H9 (cell line): ENCODE results near the gene ERFE. TPM values are rescaled to one million over a fixed set of nuclear protein-coding genes. Genes with fewer than 3 reads are reported as not detected.

Experiments
- DNase-seq: peaks from one replicate; pipeline ENCODE4 v3.0.0-alpha.2; 2017
- H2AFZ ChIP-seq: one replicate; pipeline ENCODE4 v1.6.1; 2013; ENCODE audit warnings: mild to moderate bottlenecking, low read length, control low read depth, moderate library complexity
- H2AK5ac ChIP-seq: 2 replicates; pipeline ENCODE4 v1.6.1; 2013; ENCODE audit warnings: low read length, control low read depth, mixed read lengths; ENCODE audit not compliant: insufficient read length
- H2BK120ac ChIP-seq: one replicate; pipeline ENCODE4 v1.6.1; 2013; ENCODE audit warnings: low read depth, mild to moderate bottlenecking, low read length, control low read depth, inconsistent platforms; ENCODE audit not compliant: poor library complexity, severe bottlenecking
- H2BK12ac ChIP-seq: 2 replicates; pipeline ENCODE4 v1.6.1; 2013; ENCODE audit warnings: low read length, control low read depth, mixed read lengths, low read depth; ENCODE audit not compliant: insufficient read length
- H2BK15ac ChIP-seq: 2 replicates; pipeline ENCODE4 v1.6.1; 2013; ENCODE audit warnings: low read depth, low read length, control low read depth
- H2BK20ac ChIP-seq: one replicate; pipeline ENCODE4 v1.6.1; 2013; ENCODE audit warnings: low read depth, mild to moderate bottlenecking, low read length, control low read depth, inconsistent platforms; ENCODE audit not compliant: poor library complexity, severe bottlenecking
- H2BK5ac ChIP-seq: 2 replicates; pipeline ENCODE4 v1.6.1; 2013; ENCODE audit warnings: low read length, control low read depth, mixed read lengths; ENCODE audit not compliant: insufficient read length
- H3K14ac ChIP-seq: 2 replicates; pipeline ENCODE4 v1.6.1; 2013; ENCODE audit warnings: low read length, control low read depth; ENCODE audit not compliant: insufficient read depth
- H3K18ac ChIP-seq: 2 replicates; pipeline ENCODE4 v1.6.1; 2013; ENCODE audit warnings: low read depth, mild to moderate bottlenecking, mixed read lengths, low read length, control low read depth; ENCODE audit not compliant: insufficient read length
- H3K23ac ChIP-seq: 2 replicates; pipeline ENCODE4 v1.6.1; 2013; ENCODE audit warnings: low read length, control low read depth, mixed read lengths, low read depth; ENCODE audit not compliant: insufficient read length
- H3K23me2 ChIP-seq: 2 replicates; pipeline ENCODE4 v1.6.1; 2013; ENCODE audit warnings: low read depth, mild to moderate bottlenecking, mixed read lengths, low read length, control low read depth; ENCODE audit not compliant: insufficient read length, poor library complexity, severe bottlenecking
- H3K27ac ChIP-seq: 2 replicates; pipeline ENCODE4 v1.5.1; 2013; ENCODE audit warnings: low read length, control low read depth, mixed read lengths, low read depth; ENCODE audit not compliant: insufficient read length
- H3K27me3 ChIP-seq: 2 replicates; pipeline ENCODE4 v1.6.1; 2013; ENCODE audit warnings: low read length, control low read depth, inconsistent platforms; ENCODE audit not compliant: insufficient read depth
- H3K4ac ChIP-seq: 2 replicates; pipeline ENCODE4 v1.6.1; 2013; ENCODE audit warnings: low read depth, mild to moderate bottlenecking, control low read depth, inconsistent platforms, low read length, moderate library complexity
- H3K4me1 ChIP-seq: 2 replicates; pipeline ENCODE4 v1.6.1; 2013; ENCODE audit warnings: low read length, control low read depth, inconsistent platforms; ENCODE audit not compliant: insufficient read depth
- H3K4me2 ChIP-seq: 2 replicates; pipeline ENCODE4 v1.6.1; 2013; ENCODE audit warnings: low read length, control low read depth, mixed read lengths; ENCODE audit not compliant: insufficient read length, insufficient read depth
- H3K56ac ChIP-seq: 2 replicates; pipeline ENCODE4 v1.6.1; 2013; ENCODE audit warnings: low read depth, mild to moderate bottlenecking, mixed read lengths, low read length, control low read depth; ENCODE audit not compliant: insufficient read length
- H3K79me1 ChIP-seq: 2 replicates; pipeline ENCODE4 v1.6.1; 2013; ENCODE audit warnings: low read depth, mild to moderate bottlenecking, moderate library complexity, low read length, control low read depth, inconsistent platforms; ENCODE audit not compliant: insufficient read depth, poor library complexity, severe bottlenecking
- H3K79me2 ChIP-seq: 2 replicates; pipeline ENCODE4 v1.6.1; 2013; ENCODE audit warnings: low read length, control low read depth, inconsistent platforms; ENCODE audit not compliant: insufficient read depth
- H3K9ac ChIP-seq: 2 replicates; pipeline ENCODE4 v1.6.1; 2013; ENCODE audit warnings: low read length, control low read depth, mixed read lengths; ENCODE audit not compliant: insufficient read length; ENCODE audit errors: extremely low read depth
- H3K9me3 ChIP-seq: one replicate; pipeline ENCODE4 v1.6.1; 2013; ENCODE audit warnings: low read depth, low read length, inconsistent platforms; ENCODE audit not compliant: control insufficient read depth
- H3T11ph ChIP-seq: one replicate; pipeline ENCODE4 v1.6.1; 2013; ENCODE audit warnings: mild to moderate bottlenecking, low read length, control low read depth, inconsistent platforms
- H4K20me1 ChIP-seq: one replicate; pipeline ENCODE4 v1.6.1; 2013; ENCODE audit not compliant: control insufficient read depth, insufficient read length, insufficient read depth
- H4K5ac ChIP-seq: 2 replicates; pipeline ENCODE4 v1.6.1; 2013; ENCODE audit warnings: low read depth, mild to moderate bottlenecking, mixed read lengths, low read length, control low read depth; ENCODE audit not compliant: insufficient read length
- H4K8ac ChIP-seq: replicated peaks from 2 replicates; pipeline ENCODE4 v1.6.1; 2013; ENCODE audit warnings: low read length, control low read depth, mixed read lengths, low read depth; ENCODE audit not compliant: insufficient read length
- H4K91ac ChIP-seq: 2 replicates; pipeline ENCODE4 v1.6.1; 2013; ENCODE audit warnings: low read depth, mild to moderate bottlenecking, moderate library complexity, mixed read lengths, low read length, control low read depth; ENCODE audit not compliant: insufficient read length
- H3K27ac Mint-ChIP-seq, 3 experiments: 2 replicates in 2 of 3; 3 replicates in 1 of 3; pipeline ENCODE4 v1.8.0; 2020 to 2021; ENCODE audit warnings: mixed read lengths in 3 of 3, mild to moderate bottlenecking in 1 of 3, moderate library complexity in 1 of 3
- H3K27me3 Mint-ChIP-seq: 2 replicates; pipeline ENCODE4 v1.8.0; 2021; ENCODE audit warnings: low read depth, mild to moderate bottlenecking, moderate library complexity, mixed read lengths
- H3K36me3 Mint-ChIP-seq, 3 experiments: 2 replicates in 2 of 3; 3 replicates in 1 of 3; pipeline ENCODE4 v1.8.0; 2020 to 2021; ENCODE audit warnings: low read depth in 3 of 3, mixed read lengths in 3 of 3; ENCODE audit not compliant: insufficient read depth in 1 of 3
- H3K4me1 Mint-ChIP-seq, 2 experiments: 2 replicates each; pipeline ENCODE4 v1.8.0; 2020; ENCODE audit warnings: mixed read lengths in 2 of 2
- H3K4me3 Mint-ChIP-seq, 2 experiments: 2 replicates in 1 of 2; 3 replicates in 1 of 2; pipeline ENCODE4 v1.8.0; 2020 to 2021; ENCODE audit warnings: mild to moderate bottlenecking in 2 of 2, mixed read lengths in 2 of 2, moderate library complexity in 1 of 2
- H3K9me3 Mint-ChIP-seq, 2 experiments: 2 replicates in 1 of 2; 3 replicates in 1 of 2; pipeline ENCODE4 v1.8.0; 2020; ENCODE audit warnings: mild to moderate bottlenecking in 2 of 2, mixed read lengths in 2 of 2, moderate library complexity in 1 of 2
- CTCF ChIP-seq: fragments of 200-600 bp; sonication (generic); conservative IDR thresholded peaks from 3 replicates; pipeline ENCODE4 v1.8.0; 2021; ENCODE audit warnings: antibody characterized with exemption, mild to moderate bottlenecking
- WGBS: extraction: QIAGEN DNeasy Blood & Tissue Kit; methylation state at CpG from one replicate; pipeline ENCODE4 v1.1.7; 2013; ENCODE audit warnings: missing lambda C conversion rate, low lambda C conversion rate, mixed read lengths; ENCODE audit not compliant: insufficient read length; ENCODE audit errors: extremely low coverage; 5-methylcytosine and 5-hydroxymethylcytosine counted together
- total RNA-seq: library from RNA; stranded (reverse); gene quantifications from 2 replicates; pipeline ENCODE4 v1.2.1, GENCODE V29; 2021

The ERFE gene
- total RNA-seq, 1 experiment from 2014 or later: 2.1 TPM

- Histone ChIP-seq H3K18ac (no peak overlapping the region), H3K9me3 (no peaks in the 10 kb centered on the region), H3K4me2 (no peak overlapping the region), H4K91ac (no peak overlapping the region), H3K27ac (no peak overlapping the region), H3K9ac (no peak overlapping the region), H2BK120ac (no peak overlapping the region), H3K79me2 (no peaks in the 10 kb centered on the region), H4K5ac (no peak overlapping the region), H2BK15ac (no peak overlapping the region), H3K14ac (no peak overlapping the region), H4K20me1 (no peaks in the 10 kb centered on the region), H2BK12ac (no peak overlapping the region), H3T11ph (no peak overlapping the region), H3K23me2 (no peaks in the 10 kb centered on the region), H2AK5ac (no peak overlapping the region), H3K79me1 (no peaks in the 10 kb centered on the region), H3K27me3 (no peaks in the 10 kb centered on the region), H3K23ac (no peak overlapping the region), H3K4me1 (no peaks in the 10 kb centered on the region), H2BK20ac (no peak overlapping the region), H4K8ac (no peak overlapping the region), H2AFZ (no peak overlapping the region), H2BK5ac (no peak overlapping the region), H3K56ac (no peak overlapping the region), H3K4ac (no peak overlapping the region)
- Mint-ChIP-seq H3K36me3 (no peaks in the 10 kb centered on the region), H3K4me3 (no peak overlapping the region), H3K27me3 (no peaks in the 10 kb centered on the region; the same call in 1 of the 2 replicates), H3K9me3 (no peaks in the 10 kb centered on the region; a peak in 1 of 5 replicates), H3K4me1 (no peaks in the 10 kb centered on the region), H3K27ac (no peak overlapping the region)
- no CpG with 5 or more reads among the region's 30 CpGs for WGBS
- no peak for TF ChIP-seq CTCF
- peak; percentile 82 for DNase-seq
Measured at GRCh38 chr2:238128534-238129001, 30.2 kb upstream of the ERFE start.
